Right lobe of liver (tissue), 4 donors: ENCODE measurements around the gene GHSR.

ENCODE experiments used
- POLR2A ChIP-seq: fragments of 450-650 bp; IDR thresholded peaks from one replicate; pipeline ENCODE4 v1.6.1; 2017; ENCODE audit warnings: antibody characterized with exemption, mild to moderate bottlenecking
- TF ChIP-seq, protein P1 (sequence below), 4 donors: fragments of 200-600 bp in 3 of 4; fragments of 450-650 bp in 1 of 4; IDR thresholded peaks; one replicate each; pipeline versions ENCODE4 v1.5.1 to v1.8.0; 2016 to 2022; ENCODE audit warnings: antibody characterized with exemption in 4 of 4, mild to moderate bottlenecking in 2 of 4
- donor health status: DM: no; HTN: no; CAD: no.
- donor health status: DM: no; HTN: no; CAD: no.
- donor health status: DM: no; HTN: yes; CAD: no.

DNA sequence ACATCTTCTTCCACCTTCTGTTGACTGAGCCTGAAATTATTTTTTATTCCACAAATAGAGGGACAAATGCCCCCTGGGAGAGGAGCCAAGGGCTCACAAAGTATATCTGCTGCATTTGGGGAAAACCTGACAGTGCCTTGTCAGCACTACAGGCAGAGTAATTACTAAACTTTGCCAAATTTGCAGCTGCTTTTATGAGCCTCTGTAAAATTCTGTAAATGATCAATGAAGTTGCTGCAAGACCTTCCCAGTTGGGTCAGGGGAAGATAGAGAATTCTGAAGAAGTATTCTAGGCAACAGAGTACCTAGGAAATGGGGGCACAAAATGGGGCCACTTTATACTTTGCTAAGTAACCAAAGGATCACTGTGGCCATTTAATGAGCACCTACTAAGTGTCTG lies 10.5 kb downstream of the GHSR start:
- TF ChIP-seq, protein P1, sequence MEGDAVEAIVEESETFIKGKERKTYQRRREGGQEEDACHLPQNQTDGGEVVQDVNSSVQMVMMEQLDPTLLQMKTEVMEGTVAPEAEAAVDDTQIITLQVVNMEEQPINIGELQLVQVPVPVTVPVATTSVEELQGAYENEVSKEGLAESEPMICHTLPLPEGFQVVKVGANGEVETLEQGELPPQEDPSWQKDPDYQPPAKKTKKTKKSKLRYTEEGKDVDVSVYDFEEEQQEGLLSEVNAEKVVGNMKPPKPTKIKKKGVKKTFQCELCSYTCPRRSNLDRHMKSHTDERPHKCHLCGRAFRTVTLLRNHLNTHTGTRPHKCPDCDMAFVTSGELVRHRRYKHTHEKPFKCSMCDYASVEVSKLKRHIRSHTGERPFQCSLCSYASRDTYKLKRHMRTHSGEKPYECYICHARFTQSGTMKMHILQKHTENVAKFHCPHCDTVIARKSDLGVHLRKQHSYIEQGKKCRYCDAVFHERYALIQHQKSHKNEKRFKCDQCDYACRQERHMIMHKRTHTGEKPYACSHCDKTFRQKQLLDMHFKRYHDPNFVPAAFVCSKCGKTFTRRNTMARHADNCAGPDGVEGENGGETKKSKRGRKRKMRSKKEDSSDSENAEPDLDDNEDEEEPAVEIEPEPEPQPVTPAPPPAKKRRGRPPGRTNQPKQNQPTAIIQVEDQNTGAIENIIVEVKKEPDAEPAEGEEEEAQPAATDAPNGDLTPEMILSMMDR (IDR thresholded peaks at IDR 0.05), result no peak
- no peak for TF ChIP-seq POLR2A
